HG02885 (cell line): Measurements from ENCODE around the gene RABGAP1.

Experiments
- ATAC-seq: cut with Tn5 transposase; IDR thresholded peaks from one replicate; pipeline ENCODE4 v1.9.1; 2021; ENCODE audit warnings: mild to moderate bottlenecking; ENCODE audit not compliant: unreplicated experiment, poor library complexity

The RABGAP1 gene

DNA sequence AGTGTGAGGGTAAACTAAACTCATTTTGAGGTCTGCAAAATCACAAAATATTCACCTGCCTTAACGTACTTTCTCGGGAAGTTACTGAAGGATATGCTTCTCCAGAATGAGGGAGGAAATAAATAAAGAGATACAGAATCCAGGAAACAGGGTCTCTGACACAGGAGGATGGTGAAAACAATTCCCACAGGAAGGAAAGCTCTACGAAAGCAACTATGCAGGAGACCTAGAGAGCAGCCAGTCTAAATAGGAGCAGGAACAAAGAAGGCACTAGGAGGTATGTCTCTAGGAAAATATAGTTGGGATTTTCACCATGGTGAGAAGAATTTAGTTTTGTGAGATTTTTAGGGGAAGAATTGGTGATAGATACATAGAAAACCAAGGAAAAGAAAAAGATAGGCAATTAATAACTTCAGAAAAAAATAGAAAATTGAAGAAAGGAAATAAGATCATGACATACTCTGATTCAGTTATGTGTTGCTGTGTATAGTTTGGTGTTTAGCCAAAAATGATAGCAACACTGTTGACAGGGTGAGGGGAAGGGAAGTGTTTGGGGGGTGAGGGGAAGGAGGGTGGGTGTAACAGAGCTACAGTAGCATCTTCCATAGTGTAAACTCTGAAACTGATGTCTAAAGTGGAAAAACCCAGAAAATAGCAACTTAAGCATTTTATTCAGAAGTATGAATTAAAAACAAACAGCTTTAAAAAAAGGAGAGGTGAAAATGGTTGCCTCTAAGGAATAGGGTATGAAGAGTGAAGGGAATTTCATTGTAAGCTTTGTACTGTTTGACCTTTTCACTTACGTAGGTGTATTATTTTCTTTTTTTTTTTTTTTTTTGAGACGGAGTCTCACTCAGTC, 102.5 kb downstream of the RABGAP1 start:
- ATAC-seq = no peak

GRCh38 chr9:123044586-123044985, 103.8 kb downstream of the RABGAP1 start:
- no peak for ATAC-seq

DNA sequence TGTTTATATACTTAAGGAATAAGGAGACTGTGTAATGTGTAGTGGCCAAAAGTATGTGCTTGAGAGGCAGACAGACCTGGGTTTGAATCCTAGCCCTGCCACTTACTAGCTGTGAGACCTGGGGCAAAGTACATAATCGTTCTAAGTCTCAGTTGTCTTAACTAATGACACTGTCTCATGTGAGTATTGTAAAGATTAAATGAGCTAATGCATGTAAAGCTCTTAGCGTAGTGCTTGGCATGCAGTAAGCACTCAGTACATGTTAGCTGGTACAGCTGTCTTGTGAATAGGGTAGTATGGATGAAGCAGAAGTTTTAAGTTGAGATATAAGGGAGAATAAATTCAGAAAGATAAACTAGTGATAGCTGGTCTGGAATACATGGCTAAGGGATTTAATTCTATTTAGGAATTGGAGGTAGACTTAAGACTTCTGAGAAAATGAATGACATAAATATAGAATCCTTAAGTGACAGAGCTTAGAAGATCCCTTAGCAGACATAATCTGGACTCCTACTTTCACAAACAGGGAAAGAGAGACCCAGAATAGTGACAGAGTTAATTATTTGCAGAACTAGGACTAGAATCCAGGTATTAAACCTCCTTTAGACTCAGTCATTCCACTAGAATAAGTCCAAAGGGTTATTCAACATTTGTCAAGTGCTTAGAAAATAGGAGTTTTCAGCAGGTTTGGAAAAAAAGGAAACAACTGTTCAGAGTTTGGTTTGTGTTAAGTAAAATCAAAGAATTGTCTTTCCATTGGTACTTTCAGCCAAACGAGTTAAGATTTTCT, 105.8 kb downstream of the RABGAP1 start:
- ATAC-seq = no peak

- no peak for ATAC-seq
Observed at GRCh38 chr9:123048748-123049147, 107.9 kb downstream of the RABGAP1 start.

- no peak for ATAC-seq
Observed at GRCh38 chr9:123049589-123050222, 108.9 kb downstream of the RABGAP1 start.

DNA sequence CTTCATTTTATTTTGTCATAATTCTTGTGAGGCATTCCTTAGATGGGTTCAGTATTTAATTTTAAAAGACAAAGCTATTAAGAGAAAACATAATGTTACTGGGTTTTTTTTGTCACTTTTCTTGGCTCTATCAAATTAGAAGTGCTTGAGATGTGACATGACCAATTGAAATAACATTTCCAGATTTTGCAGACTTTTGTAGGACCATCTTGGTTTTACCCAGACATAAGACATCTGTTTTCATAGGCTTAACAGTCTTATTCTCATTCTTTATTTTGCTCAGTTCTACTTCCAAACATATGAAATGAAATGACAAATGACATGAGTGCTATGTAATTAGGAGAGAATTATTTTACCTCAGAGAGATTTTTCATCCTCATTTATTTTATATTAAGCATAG, 112.2 kb downstream of the RABGAP1 start:
- no peak for ATAC-seq

DNA sequence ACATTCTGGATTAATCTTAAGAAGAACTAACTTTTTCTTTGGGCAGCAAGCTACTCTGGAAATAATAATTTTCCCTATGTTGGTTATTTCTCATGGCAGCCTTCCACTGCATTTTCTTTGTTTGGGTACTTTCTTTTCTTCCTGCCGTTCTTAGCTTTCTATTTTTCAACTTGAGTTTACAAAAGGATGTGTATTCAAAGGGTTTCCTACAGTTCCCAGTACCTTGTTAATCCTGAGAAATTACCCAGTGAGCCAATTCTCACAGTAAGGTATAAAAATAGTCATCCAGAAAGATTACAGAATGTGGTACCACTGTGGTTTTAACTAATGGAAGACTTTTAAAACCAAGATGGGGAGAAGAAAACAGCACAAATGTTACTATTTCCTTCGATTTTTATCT, 112.9 kb downstream of the RABGAP1 start:
- ATAC-seq = no peak

DNA sequence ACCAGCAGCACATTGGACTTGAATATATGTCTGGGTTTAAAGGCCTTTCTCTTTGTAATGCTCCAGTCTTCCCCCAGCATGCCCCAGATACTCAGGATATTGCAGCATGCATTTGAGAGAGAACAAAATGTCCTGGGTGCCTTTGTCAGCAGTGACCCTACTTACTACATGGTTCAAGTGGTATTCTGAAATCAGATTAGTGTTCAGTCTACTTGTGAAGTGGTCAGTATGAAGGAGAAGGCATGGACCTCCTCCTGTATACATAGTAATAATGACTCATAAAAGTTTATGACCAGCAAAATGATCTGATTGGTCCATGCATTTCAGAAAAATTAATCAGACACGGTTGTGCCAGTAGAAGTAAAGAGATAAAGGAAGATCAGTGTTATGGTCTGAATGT, 118.0 kb downstream of the RABGAP1 start:
- ATAC-seq = no peak

DNA sequence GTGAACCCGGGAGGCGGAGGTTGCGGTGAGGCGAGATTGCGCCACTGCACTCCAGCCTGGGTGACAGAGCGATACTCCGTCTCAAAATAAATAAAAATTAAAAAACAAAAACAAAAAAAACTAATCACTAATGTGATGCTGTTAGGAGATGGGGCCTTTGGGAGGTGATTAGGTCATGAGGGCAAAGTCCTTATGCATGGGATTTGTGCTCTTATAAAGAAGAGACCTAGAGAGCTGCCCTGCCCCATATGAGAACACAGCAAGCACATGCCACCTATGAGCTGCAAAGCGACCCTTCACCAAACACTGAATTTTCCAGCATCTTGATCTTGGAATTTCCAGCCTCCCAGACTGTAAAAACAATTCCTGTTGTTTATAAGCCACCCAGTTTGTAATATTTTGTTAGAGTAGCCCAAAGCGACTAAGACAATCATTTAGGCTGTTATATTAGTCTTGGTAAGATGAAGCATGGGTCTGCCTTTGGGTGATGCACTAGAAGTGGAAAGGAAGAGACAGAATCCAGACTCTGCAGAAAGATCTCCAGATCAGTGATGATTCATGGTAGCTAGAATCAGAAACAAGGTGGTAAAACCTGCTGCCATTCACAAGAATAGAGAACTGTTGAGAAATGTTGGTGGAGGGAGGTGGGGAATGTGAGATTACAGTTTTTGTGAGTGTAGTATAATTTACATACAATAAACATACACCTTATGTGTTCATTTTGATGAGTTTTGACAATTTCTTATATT, 118.8 kb downstream of the RABGAP1 start:
- ATAC-seq = no peak

GRCh38 chr9:123061216-123061615, 120.4 kb downstream of the RABGAP1 start:
- ATAC-seq = no peak

DNA sequence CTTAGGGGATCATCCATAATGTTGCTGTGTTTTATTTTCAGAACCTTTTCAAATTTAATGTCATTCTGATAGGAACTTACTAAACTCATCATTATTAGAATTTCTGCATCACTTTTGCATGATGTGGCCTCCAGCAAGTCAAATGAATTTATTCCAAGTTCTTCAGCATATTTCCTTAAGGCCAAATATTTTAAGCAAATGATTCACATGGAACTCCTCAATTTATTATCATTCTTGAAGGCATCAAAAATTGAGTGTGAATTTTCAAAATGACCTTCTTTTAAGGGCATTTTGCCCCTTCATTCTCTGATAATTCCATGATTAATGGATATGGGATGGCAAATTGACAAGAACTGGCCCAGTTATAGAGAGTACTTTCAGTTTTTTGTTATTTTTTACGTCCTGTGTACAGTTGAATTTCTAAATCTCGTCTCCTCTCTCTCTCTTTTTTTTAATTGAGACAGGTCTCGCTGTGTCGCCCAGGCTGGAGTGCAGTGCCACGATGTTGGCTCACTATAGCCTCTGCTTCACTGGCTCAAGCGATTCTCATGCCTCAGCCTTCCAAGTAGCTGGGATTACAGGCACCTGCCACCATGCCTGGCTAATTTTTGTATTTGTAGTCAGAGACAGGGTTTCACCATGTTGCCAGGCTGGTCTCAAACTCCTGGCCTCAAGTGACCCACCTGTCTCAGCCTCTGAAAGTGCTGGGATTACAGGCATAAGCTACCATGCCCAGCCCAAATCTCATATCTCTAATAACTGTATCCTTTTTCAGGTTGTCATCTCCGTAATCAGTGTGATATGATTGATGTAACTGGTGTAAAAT, 121.7 kb downstream of the RABGAP1 start:
- no peak for ATAC-seq

DNA sequence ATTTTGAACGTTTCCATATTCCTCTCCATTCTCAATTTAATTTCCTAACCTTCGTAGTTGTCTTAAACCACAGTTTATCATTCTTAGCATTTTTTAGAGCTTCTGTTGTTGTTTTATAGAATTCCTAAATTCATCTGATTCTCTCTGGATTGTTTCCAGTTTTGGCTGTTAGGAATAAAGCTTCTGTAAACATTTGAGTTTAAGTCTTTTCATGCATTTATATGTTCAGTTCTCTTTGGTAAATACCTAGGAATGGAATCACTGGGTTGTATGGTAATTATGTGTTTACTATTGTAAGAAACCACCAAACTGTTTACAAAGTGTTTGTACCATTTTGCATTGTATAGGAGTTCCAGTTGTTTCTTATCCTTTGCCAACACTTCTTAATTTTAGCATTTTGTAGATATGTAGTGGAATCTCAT, 122.4 kb downstream of the RABGAP1 start:
- no peak for ATAC-seq

- ATAC-seq = no peak
Observed at GRCh38 chr9:123063896-123064295, 123.1 kb downstream of the RABGAP1 start.

DNA sequence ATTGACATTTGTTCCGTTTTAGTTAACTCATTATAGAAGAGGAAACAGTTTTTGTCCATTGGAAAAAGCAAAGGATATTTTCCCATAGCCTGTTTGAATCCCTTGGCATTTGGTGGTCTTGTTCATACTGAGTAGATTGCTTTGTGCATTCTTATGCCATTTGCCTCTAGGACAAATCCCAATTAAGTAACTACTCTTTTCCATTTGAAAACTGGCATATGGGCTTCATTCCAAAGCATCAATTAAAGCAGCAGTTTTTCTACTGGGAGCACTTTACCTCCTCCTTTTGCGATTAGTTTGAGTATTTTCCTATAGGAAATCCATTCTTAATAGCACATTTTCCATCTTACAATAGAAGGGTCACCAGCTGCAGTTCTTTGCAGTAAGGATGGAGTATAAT, 123.9 kb downstream of the RABGAP1 start:
- ATAC-seq = no peak

GRCh38 chr9:123065196-123065595, 124.4 kb downstream of the RABGAP1 start:
- ATAC-seq = no peak

DNA sequence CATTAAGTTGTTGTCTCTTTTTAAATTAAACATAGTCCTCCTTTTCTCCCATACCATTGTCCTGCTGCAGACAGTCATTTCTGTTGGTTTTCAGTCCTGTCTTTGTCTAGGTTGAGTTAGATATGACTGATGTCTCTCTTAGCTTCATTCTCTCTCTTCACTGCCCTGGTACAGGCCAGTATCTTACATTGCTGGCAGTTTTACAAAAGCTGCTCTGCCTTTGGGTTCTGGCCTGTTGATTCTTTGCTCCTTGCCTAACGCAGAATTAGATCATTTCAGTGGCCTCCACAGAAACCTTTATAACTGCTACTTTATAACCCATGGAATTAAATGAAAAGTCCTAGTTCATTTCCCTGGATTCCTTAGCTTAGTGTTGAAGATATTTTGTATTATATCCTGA, 126.3 kb downstream of the RABGAP1 start:
- ATAC-seq = no peak

- no peak for ATAC-seq
Observed at GRCh38 chr9:123069010-123069481, 128.2 kb downstream of the RABGAP1 start.

GRCh38 chr9:123070198-123070597, 129.4 kb downstream of the RABGAP1 start:
- no peak for ATAC-seq

DNA sequence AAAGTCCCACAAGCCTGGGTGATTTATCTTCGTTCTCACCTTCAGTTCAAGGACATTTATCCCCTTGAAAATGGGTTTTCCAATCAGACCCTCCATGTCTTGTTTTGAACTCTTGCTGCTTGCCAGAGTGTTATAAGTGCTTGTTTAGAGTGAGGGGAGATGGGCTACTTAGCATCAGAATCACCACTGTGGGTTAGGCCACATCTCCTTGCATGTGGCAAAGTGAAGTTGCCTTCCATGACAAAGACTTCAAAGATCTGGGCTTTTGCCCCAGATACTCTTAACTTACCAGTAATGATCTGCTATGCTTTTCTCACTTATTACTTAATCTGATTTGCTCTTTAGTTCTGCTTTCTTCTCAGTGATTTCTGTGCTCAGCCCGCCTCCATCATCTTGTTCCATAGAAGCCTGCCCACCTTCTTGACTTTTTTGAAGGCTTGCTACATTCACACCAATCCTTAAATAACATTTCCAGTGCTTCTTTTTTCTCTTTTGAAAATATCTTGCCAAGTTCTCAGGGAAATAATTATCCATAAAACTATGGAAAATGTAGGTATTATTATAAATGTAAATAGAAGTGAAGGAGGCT, 131.7 kb downstream of the RABGAP1 start:
- ATAC-seq = no peak
